Adipocyte (in vitro differentiated cells): ENCODE results near the gene MCM3AP.

Source experiments
- DNase-seq: peaks from one replicate; pipeline ENCODE4 v3.0.0-alpha.2; 2015; ENCODE audit warnings: low read depth
- H3K27me3 ChIP-seq: replicated peaks from 2 replicates; pipeline ENCODE4 v1.7.0; 2013; ENCODE audit warnings: mild to moderate bottlenecking, low read length, moderate library complexity; ENCODE audit not compliant: control insufficient read depth, insufficient read depth
- H3K36me3 ChIP-seq: 2 replicates; pipeline ENCODE4 v1.7.0; 2013; ENCODE audit warnings: low read length, mild to moderate bottlenecking, moderate library complexity; ENCODE audit not compliant: control insufficient read depth, insufficient read depth, severe bottlenecking
- H3K4me1 ChIP-seq: 2 replicates; pipeline ENCODE4 v1.7.0; 2013; ENCODE audit warnings: mild to moderate bottlenecking, low read length, moderate library complexity; ENCODE audit not compliant: control insufficient read depth, insufficient read depth
- H3K4me3 ChIP-seq: 2 replicates; pipeline ENCODE4 v1.7.0; 2013; ENCODE audit warnings: mild to moderate bottlenecking, low read length, moderate library complexity
- H3K9ac ChIP-seq: 2 replicates; pipeline ENCODE4 v1.7.0; 2013; ENCODE audit warnings: mild to moderate bottlenecking, low read length, moderate library complexity
- H3K9me3 ChIP-seq: 2 replicates; pipeline ENCODE4 v1.7.0; 2013; ENCODE audit warnings: mild to moderate bottlenecking, low read length, moderate library complexity; ENCODE audit not compliant: control insufficient read depth

The MCM3AP gene

DNA sequence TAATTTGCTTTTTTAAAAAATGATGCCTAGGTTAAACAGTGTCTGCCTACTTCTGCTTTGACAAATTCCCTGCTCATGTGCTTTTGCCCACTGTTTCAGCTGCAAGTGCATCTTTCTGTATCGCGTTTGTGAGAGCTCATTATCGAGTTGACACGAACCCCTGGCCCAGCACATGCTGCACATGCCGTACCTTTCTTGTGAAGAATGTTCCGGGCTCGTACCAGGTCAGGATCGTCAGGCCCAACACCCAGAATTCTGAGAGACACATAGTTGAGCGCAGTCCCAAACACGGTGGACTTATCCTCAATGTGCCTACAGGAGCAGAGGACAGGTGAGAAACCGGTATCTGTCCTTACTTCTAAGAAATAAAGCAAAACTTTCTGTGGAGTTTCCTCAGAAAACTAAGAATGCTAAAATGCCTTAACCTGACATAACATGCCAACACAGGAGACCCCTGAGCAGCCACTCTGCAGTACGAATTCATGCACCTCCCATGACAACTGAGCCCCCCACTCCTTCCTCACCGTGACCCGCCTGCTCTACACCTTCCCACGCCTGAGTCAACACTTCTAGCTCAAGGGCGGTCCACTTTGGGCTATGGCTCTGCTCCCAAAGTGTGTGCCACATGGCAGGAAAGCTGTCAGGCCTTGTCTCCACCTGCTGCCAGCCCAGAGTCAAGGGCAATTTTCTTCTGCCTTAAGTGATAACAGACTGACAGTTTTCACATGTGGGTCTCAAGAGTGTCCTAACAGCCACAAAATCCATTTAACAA lies 63.6 kb downstream of the MCM3AP start:
- Histone ChIP-seq H3K4me1 (peaks cover 15% of the 10 kb centered on the region), H3K36me3 (peaks cover 61% of the 10 kb centered on the region)

DNA sequence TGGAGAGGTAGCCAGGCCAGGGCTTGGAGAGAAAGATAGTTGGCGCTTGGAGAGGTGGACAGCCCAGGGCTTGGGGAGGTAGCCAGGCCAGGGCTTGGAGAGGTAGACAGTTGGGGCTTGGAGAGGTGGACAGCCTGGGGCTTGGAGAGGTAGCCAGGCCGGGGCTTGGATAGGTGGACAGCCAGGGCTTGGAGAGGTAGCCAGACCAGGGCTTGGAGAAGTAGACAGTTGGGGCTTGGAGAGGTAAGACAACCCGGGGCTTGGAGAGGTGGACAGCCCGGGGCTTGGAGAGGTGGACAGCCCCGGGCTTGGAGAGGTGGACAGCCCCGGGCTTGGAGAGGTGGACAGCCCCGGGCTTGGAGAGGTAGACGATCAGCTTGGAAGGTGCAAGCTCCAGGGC lies 64.6 kb downstream of the MCM3AP start:
- Histone ChIP-seq H3K9ac (no peak overlapping the region), H3K27me3 (no peaks in the 10 kb centered on the region), H3K36me3 (peaks cover 70% of the 10 kb centered on the region), H3K4me3 (no peak overlapping the region), H3K4me1 (peaks cover 6% of the 10 kb centered on the region), H3K9me3 (no peaks in the 10 kb centered on the region)
- no peak for DNase-seq

More for the DNA sequence above, 63.6 kb downstream of the MCM3AP start:
- DNase-seq = no peak
- H3K4me3 ChIP-seq = no peak overlapping the region
- H3K9me3 ChIP-seq = no peaks in the 10 kb centered on the region
- H3K9ac ChIP-seq = no peak overlapping the region
- no peaks in the 10 kb centered on the region for H3K27me3 ChIP-seq

DNA sequence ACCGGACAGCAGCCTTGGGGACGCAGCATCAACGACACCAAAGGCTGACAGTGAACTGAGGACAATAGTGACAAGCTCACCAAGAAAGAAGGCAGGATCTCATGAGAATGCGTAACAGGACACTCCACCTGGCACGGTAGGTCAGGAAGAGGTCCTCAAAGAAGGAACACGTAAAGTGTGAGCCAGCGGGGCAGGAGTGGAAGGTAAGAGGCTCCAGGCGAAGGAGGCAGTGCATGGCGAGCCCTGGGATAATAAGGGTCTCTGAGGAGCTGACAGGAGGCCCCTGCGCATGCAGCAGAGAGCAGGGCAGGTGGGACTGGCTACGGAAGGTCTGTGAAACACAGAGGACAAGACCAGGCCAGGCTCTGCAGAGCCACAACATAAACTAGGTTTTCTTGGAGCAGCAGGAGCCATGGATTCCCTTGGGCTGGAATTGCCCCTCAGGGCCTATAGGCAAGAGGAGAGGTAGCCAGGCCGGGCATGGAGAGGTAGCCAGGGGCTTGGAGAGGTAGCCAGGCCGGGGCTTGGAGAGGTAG lies 65.1 kb downstream of the MCM3AP start:
- Histone ChIP-seq H3K4me1 (peaks cover 1% of the 10 kb centered on the region), H3K27me3 (no peaks in the 10 kb centered on the region), H3K9ac (no peak overlapping the region), H3K9me3 (no peaks in the 10 kb centered on the region), H3K36me3 (peaks cover 75% of the 10 kb centered on the region), H3K4me3 (no peak overlapping the region)
- DNase-seq = no peak

GRCh38 chr21:46219591-46220239 lies 65.7 kb downstream of the MCM3AP start:
- Histone ChIP-seq H3K9ac (no peak overlapping the region), H3K9me3 (no peaks in the 10 kb centered on the region), H3K36me3 (peaks cover 79% of the 10 kb centered on the region), H3K27me3 (no peaks in the 10 kb centered on the region), H3K4me1 (no peaks in the 10 kb centered on the region), H3K4me3 (no peak overlapping the region)
- no peak for DNase-seq

DNA sequence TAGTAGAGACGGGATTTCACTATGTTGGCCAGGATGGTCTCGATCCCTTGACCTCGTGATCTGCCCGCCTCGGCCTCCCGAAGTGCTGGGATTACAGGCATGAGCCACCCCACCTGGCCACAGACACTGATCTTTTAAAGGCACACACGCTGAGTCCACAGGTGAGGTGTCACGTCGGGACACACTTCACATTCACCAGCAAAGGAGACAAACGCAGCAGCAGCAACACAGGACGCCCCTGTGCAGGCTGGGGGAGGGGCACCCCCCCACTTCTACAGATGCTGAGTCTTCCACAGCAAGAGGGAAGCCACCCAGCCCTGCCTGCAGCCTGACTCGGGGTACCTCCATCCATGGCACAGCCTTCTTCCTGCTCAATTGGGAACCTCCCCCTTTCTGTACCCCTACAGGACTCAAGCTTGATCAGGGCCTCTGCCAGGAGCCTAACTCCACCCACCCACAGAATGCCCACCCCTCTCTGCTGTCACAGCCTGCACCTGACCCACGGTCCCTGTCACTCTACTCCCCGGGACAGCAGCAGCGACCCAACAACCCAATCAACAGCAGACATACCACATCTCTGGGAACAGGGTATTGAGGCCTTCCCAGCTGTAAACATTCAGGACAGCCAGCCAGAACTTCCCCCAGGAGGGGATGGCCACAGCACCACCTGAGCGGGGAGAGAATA lies 66.4 kb downstream of the MCM3AP start:
- H3K4me3 ChIP-seq = no peak overlapping the region
- no peak for DNase-seq
- H3K36me3 ChIP-seq = peaks cover 82% of the 10 kb centered on the region
- no peaks in the 10 kb centered on the region for H3K9me3 ChIP-seq
- no peaks in the 10 kb centered on the region for H3K4me1 ChIP-seq
- no peak overlapping the region for H3K9ac ChIP-seq
- H3K27me3 ChIP-seq = no peaks in the 10 kb centered on the region

DNA sequence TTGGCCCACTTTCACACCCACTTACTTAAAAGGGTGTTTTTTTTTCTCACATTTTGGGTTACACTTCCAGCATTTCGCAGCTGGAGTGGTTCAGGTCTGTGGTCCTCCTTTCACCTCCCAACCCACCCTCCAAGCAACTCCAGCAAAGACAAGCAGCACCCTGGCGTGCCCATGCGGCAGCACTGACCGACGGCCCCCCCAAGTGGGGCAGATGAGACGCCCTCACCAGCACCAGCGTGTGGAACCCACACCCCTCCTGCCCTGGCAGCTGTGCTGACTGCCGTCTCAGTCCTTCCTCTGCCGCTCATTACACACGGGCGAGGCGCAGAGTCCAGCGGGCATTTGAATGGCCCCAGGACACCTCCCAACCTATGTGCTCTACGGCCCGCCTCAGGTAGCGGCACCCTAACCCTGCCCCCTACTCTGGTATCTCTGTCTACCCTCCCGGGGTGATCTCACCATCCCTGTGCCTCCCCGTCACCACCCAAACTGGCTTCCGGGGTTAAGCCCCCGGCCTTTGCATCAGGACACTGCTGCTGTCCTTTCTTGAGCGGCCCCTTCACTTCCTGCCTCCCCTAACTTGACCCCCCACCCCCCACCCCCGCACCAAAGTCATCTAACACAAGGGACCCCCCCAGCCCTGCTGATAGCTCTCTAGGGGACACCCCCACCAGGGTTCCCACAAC lies 67.8 kb downstream of the MCM3AP start:
- peaks cover 90% of the 10 kb centered on the region for H3K36me3 ChIP-seq
- H3K4me3 ChIP-seq = no peak overlapping the region
- no peak overlapping the region for H3K9ac ChIP-seq
- no peaks in the 10 kb centered on the region for H3K9me3 ChIP-seq
- no peaks in the 10 kb centered on the region for H3K4me1 ChIP-seq
- no peaks in the 10 kb centered on the region for H3K27me3 ChIP-seq
- DNase-seq = no peak

DNA sequence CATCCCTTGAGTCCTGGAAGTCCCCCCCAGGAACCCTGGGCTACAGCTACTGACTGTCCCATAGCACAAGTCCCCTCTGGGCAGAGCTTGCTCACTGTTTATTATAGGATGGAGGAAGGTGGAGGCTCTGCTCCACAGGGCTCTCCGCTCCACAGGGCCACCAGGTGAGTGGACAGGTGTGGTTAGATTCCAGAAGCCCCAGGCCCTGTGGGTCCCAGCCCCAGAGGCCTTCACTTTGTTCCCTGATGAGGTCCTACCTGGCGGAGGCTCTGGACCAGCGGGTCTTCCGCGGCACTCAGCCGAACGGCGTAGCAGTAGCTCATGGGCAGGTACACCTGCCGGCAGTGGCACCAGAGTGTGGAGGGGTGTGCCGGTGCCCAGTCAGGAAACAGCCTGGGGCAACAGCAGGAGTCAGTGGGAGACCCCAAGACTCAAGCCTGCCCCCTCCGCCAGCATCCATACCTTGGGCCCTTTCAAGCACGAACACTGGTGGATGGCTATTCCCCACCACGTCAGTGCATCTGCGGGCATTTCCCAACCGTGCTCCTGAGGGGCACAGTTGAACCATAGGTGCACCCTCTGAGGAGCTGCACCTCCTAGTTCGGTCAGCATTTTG lies 69.2 kb downstream of the MCM3AP start:
- Histone ChIP-seq H3K9ac (no peak overlapping the region), H3K4me3 (no peak overlapping the region), H3K36me3 (peaks cover 90% of the 10 kb centered on the region), H3K9me3 (no peaks in the 10 kb centered on the region), H3K27me3 (no peaks in the 10 kb centered on the region), H3K4me1 (no peaks in the 10 kb centered on the region)
- DNase-seq = no peak

- peaks cover 88% of the 10 kb centered on the region for H3K36me3 ChIP-seq
- DNase-seq = no peak
- no peaks in the 10 kb centered on the region for H3K4me1 ChIP-seq
- no peaks in the 10 kb centered on the region for H3K9me3 ChIP-seq
- no peak overlapping the region for H3K4me3 ChIP-seq
- no peak overlapping the region for H3K9ac ChIP-seq
- no peaks in the 10 kb centered on the region for H3K27me3 ChIP-seq
Measured at GRCh38 chr21:46215436-46216131, 69.8 kb downstream of the MCM3AP start.

DNA sequence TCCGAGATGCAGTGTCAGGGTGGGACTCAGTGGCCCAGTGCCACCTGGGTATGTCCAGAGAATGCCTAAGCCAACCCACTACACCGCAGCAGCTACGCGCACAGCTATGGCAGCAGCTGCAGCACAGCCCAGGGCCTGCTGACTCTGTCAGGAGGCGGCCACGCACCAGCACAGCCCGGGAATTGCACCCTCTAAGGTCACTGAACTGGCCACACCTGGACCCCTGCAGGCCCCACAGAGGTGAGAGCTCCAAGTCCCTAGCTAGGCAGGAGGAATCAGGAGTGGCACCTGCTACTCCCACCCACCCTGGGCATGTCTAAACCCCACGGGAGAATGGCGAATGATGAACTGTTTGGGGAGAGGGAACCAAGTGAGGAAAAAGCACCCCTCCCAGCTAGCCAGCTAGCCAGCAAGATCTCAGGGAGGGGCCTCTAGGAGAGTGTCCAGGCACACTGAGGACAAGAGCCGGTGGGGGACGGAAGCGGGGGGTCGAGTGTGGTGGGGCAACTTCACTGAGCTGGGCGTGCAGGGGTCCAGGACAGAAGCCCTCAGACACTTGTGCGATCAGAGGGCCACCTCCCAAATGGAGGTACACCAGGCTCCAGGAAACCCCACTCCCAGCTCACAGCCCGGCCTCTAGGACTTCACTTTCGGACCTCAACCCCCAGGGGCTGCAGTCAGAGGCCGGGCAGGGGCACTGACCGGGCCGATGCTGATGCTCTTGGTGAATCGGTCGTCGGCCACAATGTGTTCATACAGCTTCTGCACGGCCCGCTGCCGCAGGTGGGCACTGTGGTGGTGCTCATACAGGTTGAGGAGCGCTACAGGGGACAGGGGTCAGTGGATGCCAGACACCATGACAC lies 70.7 kb downstream of the MCM3AP start:
- DNase-seq = no peak
- Histone ChIP-seq H3K36me3 (peaks cover 87% of the 10 kb centered on the region), H3K9me3 (no peaks in the 10 kb centered on the region)

More for the DNA sequence above, 70.7 kb downstream of the MCM3AP start:
- Histone ChIP-seq H3K9ac (no peak overlapping the region), H3K4me1 (no peaks in the 10 kb centered on the region), H3K4me3 (no peak overlapping the region), H3K27me3 (no peaks in the 10 kb centered on the region)
